GM21423 (cell line): ENCODE results near the gene EPC1.

ENCODE experiments used
- ATAC-seq: cut with Tn5 transposase; IDR thresholded peaks from one replicate; pipeline ENCODE4 v1.9.1; 2021; ENCODE audit warnings: mild to moderate bottlenecking, moderate library complexity; ENCODE audit not compliant: unreplicated experiment

EPC1 gene

DNA sequence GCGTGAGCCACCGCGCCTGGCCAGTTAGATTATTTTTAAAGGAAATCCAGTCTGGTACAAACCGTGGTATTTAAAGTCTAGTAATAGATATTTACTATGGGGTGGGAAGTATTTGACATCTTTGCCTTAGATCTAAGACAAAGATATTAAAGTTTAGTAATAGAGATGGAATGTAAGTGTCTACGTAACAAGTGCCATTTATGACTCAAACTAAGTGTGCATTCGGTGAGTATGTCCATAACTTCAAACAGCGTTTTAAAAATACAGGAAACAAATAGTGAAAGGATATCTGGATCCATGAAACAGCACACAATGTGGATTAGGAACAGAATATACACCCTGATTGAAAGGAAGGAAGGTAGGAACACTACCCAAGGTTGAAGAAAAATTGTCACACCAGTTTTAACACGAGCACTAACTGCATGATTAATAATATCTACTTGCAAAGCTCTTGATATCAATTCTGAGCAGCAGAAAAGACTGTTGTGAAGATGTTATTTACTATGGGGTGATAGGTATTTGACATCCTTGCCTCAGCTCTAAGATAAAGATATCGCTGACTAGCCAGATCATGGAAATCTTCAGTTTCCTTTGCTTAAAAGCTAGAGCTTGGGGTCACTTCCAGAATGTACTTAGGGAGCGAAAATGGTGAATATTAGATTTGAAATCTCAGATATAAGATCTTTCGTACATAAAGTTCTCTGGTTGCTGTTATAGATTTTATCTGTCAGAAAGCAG is 48.7 kb downstream of the EPC1 start:
- no peak for ATAC-seq

DNA sequence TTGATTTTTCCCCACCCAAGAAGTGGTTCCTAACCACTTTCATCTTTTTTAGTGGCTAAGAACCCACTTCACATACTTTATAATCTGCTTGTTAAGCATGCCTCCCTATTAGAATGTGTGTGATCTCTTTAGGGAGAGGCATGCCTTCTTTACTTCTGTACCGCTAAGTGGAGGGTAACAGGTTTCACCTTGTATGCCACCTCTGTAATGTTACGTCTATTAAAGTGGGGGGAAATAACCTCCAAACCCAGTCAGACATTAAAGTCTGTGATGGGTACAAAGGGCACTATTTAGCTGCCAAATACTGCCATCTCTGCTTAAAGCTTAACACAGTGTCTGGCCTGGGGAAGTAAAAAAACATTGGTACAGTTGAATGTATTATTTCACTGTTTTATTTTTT is 51.9 kb downstream of the EPC1 start:
- no peak for ATAC-seq

DNA sequence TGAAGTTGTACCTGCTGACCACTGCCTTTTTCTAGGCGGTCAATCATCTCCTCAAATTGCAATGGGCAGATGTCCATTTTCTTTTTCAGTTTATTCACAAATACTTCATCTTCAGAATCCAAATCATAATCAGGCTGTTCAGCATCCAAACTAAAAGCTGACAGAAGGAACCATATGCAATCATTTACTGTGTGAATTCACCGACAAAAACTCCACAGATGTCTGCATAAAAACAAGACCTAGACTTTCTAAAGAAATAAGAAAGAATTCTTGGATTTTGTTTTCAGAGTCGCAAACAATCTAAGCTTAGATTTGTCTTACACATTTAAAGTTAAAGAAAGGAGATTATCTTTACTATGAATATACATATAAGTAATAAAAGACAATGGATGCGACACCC is 53.4 kb downstream of the EPC1 start:
- ATAC-seq: no peak

DNA sequence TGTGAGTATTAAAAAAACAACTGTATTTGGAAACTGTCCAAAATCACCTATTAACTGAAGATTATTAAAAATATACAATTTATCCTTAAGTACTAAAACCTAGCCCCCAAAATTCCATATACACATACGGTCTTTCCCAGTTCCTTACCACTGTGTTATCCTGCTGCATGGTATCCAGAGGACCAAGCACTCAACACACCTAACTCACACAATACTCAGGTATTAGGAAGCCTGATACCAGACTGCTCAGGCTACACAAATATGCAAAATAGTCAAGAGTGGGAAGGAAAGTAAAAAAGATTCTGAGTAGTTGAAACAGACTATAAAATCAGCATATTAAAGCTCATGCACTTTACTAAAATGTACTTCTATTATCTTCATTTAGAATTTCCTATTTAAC is 67.2 kb downstream of the EPC1 start:
- no peak for ATAC-seq

DNA sequence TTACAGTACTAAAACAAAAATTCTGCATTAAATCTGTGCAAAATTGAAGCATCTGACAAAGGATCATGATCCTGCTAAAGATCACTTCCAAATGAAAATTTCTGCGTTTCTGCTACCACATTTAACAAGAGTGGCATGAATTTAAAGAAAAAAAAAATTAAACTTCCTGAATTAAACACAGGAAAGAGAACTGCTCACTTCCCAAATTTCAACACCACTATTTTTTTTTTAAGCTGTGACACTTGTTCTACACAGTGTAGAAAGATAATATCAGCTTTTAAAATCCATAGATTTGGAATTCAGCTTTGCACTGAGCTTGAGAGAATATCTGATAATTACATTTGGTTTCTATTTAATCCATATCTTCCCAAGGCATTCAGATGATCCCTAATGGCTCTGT is 73.6 kb downstream of the EPC1 start:
- ATAC-seq: no peak

DNA sequence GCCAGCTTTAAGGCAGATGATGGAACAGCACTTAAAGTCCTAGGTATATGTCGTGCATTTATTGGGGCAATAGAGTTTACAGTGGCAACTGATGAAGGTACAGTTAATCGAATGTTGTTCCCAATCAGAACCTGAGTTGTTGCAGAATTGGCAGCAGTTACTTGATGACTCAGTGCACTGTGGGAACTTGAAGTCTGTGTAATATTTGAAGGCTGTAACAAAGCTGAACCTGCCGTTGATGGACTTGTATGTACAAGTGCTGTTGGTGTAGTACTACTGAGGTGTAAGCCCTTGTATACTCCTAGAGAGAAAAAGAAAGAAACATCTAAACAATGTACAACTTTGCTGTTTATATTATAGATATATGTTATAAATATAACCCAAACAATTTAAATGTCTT is 75.3 kb downstream of the EPC1 start:
- ATAC-seq: no peak

DNA sequence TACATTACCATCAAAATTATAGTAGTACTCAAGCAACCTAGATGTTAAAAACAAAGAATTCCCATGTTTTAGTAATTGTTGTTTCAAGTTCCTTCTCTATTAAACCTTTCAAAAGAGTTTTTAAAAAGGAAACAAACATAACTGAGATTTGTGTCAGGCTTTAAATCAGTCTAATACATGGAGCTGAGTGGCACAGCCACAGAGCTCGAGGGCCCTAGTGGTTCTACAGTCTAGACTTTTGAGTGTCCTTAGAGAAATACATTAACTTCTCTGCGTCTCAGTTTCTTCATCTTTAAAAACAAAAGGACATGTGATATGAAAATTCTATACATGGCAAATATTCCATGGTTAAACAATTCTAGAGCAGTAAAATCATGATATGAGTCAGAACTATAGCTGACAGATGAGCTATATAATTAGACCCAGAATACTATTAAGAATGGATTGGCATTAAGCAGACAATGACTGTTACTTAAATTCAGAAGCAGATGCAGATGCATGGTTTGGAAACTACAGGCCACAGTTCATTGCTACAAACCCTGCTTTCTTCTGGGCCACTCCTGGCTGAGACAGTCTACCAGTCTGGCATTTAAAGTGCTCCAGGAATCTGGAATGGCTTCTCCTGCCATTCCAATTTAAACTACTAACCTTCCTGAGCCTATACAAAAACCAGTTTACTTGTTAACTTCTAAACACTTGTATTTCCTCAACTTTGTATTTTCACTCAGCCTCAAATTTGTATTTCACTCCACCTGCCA is 77.4 kb downstream of the EPC1 start:
- ATAC-seq: no peak

- no peak for ATAC-seq
These were observed 78.2 kb downstream of the EPC1 start for GRCh38 chr10:32268788-32269187.

DNA sequence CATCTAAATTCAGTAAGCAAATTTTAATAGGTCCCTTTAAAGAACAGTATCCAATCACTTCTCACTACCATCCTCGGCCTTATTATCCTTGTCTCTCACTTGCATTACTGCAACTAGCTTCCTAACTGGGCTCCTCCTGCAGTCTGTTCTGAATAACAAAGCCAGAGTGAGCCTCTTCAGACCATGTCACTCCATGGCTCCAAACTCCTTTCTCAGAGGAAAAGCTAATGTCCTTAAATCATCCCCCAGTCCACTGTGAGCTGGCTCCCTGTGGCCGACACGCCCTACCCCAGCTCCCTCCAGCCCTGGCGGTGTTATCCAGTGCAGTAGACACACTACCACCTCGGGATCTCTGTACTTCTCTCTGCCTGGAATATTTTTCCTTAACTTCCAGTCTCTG is 80.0 kb downstream of the EPC1 start:
- no peak for ATAC-seq

DNA sequence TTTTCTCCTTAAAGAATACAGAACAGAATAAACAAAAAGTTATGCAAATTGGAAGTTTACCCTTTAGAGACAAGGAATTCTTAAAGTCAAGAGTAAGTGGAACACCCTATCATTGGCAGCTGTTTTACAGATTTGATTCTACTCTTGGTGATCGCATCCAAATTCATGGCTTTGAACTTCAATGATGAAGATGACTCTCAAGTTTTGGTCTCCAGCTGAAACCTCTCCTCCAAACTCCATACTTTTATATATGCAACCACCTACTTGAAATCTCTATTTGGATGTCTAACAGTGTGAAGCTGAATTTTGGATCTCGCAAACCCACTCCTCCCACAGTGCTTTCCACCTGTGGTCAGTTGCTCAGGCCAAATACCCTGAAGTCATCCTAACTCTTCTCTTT is 80.4 kb downstream of the EPC1 start:
- no peak for ATAC-seq

- no peak for ATAC-seq
These were observed 81.2 kb downstream of the EPC1 start for GRCh38 chr10:32265756-32266155.

DNA sequence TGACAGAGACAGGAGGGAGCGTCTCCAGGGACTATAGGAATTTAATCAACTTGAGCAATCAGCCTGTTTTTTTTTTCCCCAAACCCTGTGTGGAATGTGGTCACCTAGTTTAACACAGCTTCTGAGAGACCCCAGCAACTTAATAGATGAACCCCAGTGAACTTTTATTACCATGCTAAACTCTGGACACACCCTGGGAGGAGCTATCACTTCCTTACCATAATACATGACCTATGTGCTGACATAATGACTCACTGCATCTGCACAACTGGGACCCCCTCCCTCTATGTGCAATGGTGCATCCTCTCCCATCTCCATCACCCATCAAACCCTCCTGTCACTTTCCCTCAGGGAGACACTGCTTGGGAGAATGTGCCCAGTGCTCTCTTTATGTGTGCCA is 83.7 kb downstream of the EPC1 start:
- ATAC-seq: no peak

DNA sequence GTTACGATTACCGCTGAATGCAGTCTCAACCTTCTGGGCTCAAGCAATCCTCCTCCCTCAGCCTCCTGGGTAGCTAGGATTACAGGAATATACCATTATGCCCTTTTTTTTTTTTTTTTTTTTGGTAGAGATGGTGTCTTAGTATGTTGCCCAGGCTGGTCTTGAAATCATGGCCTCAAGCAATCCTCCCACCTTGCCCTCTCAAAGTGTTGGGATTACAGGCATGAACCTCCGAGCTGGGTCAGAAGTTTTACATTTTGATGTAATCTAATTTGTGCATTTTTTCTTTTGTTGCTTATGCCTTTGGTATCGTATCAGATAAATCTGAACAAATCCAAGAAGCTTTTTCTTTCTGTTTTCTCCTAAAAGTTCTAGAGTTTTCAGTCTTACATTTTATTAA is 87.4 kb downstream of the EPC1 start:
- no peak for ATAC-seq

DNA sequence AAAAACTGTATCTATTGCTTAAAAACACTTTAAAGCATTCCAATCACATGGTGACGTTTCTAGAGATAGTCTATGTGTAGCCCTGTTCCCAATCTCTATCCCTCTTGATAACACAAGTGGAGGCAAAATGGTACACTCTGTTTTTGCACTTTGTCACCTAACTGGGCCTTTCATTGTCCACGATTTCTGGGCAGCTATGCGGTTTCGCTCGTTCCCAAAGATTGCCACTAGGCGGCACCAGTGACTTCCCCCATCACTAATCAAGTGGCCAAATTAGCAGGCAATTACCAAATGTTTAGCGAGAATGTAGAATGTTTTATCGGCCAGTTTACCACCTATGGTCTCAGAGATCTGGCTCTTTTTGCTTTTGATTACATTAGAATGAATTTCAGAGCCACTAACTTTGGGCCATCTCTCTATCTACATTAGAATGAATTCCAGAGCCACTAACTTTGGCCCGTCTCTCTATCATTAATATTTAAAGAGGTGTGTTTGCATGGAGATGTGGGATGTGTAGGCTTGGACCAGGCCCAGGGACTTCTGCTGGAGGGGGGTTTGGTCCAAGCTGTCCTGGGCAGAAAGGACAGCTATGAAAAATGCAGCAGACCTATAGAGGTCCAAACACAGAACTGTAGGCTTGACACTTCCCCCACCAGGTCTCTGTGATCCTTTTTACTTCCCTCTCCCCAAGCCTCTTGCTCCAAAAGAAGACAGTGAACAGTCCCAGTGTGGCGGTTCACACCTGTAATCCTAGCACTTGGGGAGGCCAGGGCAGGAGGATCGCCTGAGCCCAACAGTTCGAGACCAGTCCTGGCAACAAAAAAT is 90.1 kb downstream of the EPC1 start:
- peak; percentile 73 for ATAC-seq

- no peak for ATAC-seq
These were observed 93.1 kb downstream of the EPC1 start for GRCh38 chr10:32253821-32254220.

GRCh38 chr10:32253276-32253675 is 93.7 kb downstream of the EPC1 start:
- ATAC-seq: no peak

- ATAC-seq: peak; percentile 91
These were observed 96.5 kb downstream of the EPC1 start for GRCh38 chr10:32250489-32250888.

DNA sequence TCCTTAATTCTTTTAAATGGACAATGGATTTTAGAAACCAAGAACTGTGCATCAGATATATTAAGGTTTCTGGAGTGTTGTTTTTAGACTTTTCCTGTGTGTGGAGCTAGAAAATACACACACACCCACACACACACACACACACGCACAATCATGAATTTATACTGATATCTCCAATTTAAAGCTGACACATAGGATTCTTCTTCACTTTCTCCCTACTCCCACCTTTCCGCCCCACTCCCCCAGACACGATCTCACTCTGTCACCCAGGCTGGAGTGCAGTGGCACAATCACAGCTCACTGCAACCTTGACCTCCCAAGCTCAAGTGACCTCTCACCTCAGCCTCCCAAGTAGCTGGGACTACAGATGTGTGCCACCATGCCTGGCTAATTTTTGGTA is 100.3 kb downstream of the EPC1 start:
- ATAC-seq: no peak

GRCh38 chr10:32245760-32246159 is 101.2 kb downstream of the EPC1 start:
- ATAC-seq: no peak

- no peak for ATAC-seq
These were observed 102.3 kb downstream of the EPC1 start for GRCh38 chr10:32244421-32245207.

GRCh38 chr10:32244011-32244410 is 102.9 kb downstream of the EPC1 start:
- ATAC-seq: no peak
